Uterus (tissue), 2 donors: ENCODE measurements around the gene UBE3C.

Experiments
- CTCF ChIP-seq, 4 experiments: fragments of 200-600 bp in 2 of 4; fragments of 450-650 bp in 2 of 4; sonication (generic) in 2 of 4; IDR thresholded peaks; one replicate each; pipeline ENCODE4 v1.5.1; 2016 to 2019; ENCODE audit warnings: antibody characterized with exemption in 4 of 4, mild to moderate bottlenecking in 2 of 4, moderate library complexity in 1 of 4
- POLR2A ChIP-seq, 2 donors: fragments of 450-650 bp; IDR thresholded peaks; one replicate each; pipeline ENCODE4 v1.6.1; 2016; ENCODE audit warnings: antibody characterized with exemption in 2 of 2, mild to moderate bottlenecking in 1 of 2, moderate library complexity in 1 of 2

GRCh38 chr7:157318015-157318706, 179.4 kb downstream of the UBE3C start:
- no peak for TF ChIP-seq CTCF (IDR thresholded peaks at IDR 0.05)
- TF ChIP-seq POLR2A (IDR thresholded peaks at IDR 0.05), result no peak
